AG09309 (cell line): ENCODE measurements around the gene RAD52.

Source experiments
- DNase-seq: peaks from one replicate; pipeline ENCODE4 v3.0.0-alpha.2; 2010; ENCODE audit warnings: low read depth
- H3K4me3 ChIP-seq: 2 replicates; pipeline ENCODE4 v1.5.1; 2011; ENCODE audit warnings: mild to moderate bottlenecking, low read depth, low read length, moderate library complexity; ENCODE audit not compliant: control insufficient read depth
- TF ChIP-seq, protein P1 (sequence below): IDR thresholded peaks from 2 replicates; pipeline ENCODE4 v1.5.1; 2011; ENCODE audit warnings: mild to moderate bottlenecking, low read depth, low read length, inconsistent platforms; ENCODE audit not compliant: insufficient read depth, control insufficient read depth; ENCODE audit errors: missing control alignments

The RAD52 gene

DNA sequence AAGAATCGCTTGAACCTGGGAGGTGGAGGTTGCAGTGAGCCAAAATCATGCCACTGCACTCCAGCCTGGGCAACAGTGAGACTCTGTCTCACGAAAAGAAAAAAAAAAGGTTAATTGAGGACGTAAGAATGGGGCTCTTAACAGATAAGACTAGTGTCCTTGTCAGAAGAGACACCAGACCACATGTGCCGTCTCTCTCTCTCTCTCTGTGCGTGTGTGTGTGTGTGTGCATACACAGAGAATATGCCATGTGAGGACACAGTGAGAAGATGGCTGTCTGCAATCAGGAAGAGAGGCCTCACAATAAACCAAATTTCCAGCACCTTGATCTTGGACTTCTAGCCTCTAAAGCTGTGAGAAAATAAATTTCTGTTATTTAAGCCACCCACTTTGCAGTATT is 29.9 kb upstream of the RAD52 start:
- DNase-seq: no peak
- no peak overlapping the region for H3K4me3 ChIP-seq
- TF ChIP-seq, protein P1, sequence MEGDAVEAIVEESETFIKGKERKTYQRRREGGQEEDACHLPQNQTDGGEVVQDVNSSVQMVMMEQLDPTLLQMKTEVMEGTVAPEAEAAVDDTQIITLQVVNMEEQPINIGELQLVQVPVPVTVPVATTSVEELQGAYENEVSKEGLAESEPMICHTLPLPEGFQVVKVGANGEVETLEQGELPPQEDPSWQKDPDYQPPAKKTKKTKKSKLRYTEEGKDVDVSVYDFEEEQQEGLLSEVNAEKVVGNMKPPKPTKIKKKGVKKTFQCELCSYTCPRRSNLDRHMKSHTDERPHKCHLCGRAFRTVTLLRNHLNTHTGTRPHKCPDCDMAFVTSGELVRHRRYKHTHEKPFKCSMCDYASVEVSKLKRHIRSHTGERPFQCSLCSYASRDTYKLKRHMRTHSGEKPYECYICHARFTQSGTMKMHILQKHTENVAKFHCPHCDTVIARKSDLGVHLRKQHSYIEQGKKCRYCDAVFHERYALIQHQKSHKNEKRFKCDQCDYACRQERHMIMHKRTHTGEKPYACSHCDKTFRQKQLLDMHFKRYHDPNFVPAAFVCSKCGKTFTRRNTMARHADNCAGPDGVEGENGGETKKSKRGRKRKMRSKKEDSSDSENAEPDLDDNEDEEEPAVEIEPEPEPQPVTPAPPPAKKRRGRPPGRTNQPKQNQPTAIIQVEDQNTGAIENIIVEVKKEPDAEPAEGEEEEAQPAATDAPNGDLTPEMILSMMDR: no peak

DNA sequence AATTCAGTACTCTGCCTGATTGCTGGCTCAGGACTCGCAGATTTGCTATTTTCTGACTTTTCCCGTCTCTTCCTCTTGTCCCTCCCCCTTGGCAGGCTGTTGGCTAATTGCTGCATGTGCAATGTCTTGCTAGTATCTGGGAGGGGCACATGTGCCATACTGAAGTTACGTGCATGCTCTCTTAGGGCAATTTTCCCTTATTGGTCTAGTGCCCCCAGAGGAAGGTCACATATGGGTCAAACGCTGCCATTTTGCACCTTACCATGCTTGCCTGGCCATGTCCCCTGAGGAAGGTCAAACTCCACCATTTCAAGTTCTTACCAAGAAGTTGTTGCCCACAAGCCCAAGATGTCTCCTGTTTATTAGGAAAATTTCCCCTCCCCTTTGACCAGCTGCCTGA is 27.7 kb upstream of the RAD52 start:
- TF ChIP-seq, protein P1: no peak
- H3K4me3 ChIP-seq: no peak overlapping the region
- DNase-seq: no peak

DNA sequence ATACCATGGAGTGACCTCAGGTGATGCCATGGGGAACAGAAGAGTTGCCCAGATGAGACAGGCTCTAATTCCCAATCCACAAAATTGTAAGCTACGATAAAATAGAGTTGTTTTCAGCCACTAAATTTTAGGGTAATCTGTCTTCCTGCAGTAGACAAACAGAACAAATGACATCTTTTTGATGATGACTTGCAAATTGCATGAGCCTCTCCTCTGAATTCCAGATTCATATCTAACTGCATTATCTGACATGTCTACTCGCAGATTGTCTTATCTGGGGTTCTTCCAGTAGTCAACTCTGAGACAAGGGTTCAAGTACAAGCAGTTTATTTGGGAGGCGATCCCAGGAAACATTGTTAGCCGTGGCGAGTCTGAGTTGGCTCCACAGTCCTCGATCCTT is 27.1 kb upstream of the RAD52 start:
- TF ChIP-seq, protein P1: no peak
- no peak overlapping the region for H3K4me3 ChIP-seq
- no peak for DNase-seq

DNA sequence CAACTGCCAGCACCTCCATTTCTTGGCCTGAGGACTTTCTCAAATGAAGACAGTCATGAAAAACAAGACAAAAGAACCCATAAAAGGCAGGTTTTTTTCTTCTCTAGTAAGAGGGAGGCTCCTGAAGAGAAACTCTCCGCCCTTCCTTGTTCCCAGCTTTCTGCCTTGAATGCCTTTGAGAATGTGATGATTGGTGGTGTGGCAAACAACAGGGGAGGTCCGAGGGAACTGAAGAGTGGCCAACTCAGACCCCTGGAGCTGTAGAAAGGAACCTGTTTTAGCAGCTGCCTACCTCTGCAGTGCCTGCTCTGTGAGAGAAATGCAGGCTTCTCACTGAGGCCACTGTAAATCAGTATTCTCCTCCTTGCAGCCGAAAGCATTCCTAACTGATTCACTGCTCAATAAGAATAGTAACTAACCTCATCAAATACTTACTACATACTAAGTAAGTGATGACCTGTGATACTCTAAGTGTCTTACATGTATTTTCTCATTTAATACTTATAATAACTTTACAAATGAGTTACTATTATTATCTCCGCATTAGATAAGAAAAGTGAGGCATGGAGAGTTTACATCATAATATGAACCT is 24.9 kb upstream of the RAD52 start:
- H3K4me3 ChIP-seq: no peak overlapping the region
- no peak for DNase-seq
- TF ChIP-seq, protein P1: no peak

DNA sequence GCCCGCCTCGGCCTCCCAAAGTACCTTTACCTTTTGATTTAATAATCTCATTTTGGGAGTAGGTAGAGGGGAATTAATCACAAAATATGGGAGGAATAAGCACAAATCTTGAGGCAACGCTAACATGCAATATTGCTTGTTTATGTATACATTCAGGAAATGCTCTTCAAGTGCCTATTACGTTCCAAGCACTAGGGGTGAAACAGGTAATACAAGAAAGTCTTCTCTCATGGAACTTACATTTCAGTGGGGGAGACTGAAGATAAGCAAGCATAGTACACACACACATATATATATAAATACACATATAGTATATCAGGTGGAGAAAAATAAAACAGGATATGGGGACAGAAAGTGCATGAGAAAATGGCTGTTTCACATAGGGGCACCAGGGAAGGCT is 22.5 kb upstream of the RAD52 start:
- no peak for DNase-seq
- no peak overlapping the region for H3K4me3 ChIP-seq
- TF ChIP-seq, protein P1: no peak

DNA sequence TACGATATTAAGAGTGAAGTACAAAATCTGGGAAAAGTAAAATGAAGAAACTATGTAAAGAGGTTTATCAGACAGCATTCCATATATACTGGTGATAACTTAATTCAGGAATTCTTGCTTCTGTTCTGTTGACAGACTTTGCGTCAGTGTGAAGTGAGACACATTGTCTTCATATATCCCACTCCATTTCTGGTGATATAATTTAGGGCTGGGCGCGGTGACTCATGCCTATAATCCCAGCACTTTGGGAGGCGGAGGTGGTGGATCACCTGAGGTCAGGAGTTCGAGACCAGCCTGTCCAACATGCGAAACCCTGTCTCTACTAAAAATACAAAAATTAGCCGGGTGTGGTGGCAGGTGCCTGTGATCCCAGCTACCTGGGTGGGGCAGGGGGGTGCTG is 20.3 kb upstream of the RAD52 start:
- TF ChIP-seq, protein P1: no peak
- no peak for DNase-seq
- no peak overlapping the region for H3K4me3 ChIP-seq

DNA sequence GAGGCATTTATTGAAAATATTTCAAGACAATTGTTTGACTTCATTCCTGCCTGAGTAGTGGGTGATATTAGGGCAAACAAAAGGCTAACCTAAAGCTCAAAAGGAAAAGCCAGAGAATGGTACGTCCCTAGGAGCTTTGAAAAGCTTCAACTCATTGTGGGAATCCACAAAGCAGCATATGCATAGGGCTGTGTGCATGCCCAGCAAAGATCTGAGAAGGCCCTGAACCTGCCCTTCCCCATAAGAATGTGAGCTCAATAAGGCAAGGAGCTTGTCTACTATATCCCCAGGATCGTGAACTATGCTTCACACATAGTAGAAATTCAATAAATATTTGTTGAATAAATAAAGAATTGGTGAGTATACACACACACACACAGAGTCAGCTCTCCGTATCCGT is 19.1 kb upstream of the RAD52 start:
- TF ChIP-seq, protein P1: no peak
- H3K4me3 ChIP-seq: no peak overlapping the region
- no peak for DNase-seq
